Stimulated activated CD4-positive, alpha-beta T cell treated with anti-CD3 and anti-CD28 coated beads, Interleukin-2, amount 100 ng/mL, for 4 hours (primary cell): ENCODE data around the gene PRXL2A.
"Not testable (repeated sequence)": the region's sequence is repeated elsewhere in the genome, so short reads cannot be mapped to it uniquely, and the experiment has no call there.

Experiments used
- DNase-seq: peaks from one replicate; pipeline ENCODE4 v3.0.0-alpha.2; 2020; ENCODE audit warnings: low read depth

PRXL2A gene

GRCh38 chr10:80411681-80412220 is 3.4 kb downstream of the PRXL2A start:
- DNase-seq = no peak

DNA sequence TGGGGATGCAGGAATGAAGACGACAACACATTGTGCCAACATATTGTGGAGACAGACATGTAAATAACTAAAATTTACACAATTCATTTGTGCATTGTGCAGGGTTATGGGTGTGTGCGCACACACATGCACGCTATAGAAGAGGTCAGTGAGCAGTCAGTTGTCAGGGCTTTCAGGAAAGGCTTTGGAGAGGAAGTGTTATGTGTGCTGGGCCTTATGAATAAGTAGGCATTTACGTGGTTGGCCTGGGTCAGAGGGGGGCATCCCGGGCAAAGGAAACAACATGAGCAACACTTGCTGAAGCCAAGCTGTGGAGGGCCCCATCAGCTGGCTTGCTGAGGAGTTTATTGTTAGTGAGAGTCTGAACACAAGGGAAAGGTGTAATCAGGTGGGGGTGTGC is 4.1 kb downstream of the PRXL2A start:
- no peak for DNase-seq

GRCh38 chr10:80413271-80413996 is 5.1 kb downstream of the PRXL2A start:
- no peak for DNase-seq

GRCh38 chr10:80414142-80414895 is 6.0 kb downstream of the PRXL2A start:
- DNase-seq = no peak

DNA sequence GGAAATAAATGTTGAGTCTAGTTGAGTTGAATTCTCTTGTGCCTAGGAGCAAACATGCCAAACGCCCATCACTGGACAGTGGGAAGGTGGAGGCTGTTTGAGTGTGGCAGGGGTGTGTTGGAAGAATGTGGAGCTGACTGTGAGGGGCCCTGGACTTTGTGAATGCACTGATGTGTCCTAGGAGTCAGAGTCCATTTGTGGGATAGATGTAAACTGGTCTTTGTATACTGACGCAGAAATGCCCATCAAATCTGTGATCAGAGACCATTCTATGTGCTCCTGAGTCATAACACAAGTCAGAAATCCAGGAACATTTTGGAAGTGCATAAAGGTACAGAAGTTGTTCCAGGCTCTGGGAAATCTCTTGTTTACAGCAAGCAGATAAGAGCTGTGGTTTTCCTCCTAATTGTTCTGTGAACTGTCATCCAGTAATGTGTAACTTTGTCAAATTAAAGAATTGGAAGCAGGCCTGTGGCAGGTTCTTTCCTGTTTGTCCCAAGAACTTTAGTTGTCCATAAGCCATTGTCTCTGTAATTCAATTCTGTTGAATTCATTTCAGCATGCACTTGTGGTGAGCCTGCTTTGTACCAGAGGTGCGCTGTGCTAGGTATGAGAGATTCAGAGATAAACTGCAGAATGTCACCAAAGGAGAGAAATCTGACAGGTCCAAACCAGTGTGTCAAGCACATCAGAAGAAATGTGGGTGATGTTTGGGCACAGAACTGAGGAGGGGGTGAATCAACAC is 7.6 kb downstream of the PRXL2A start:
- DNase-seq = no peak

DNA sequence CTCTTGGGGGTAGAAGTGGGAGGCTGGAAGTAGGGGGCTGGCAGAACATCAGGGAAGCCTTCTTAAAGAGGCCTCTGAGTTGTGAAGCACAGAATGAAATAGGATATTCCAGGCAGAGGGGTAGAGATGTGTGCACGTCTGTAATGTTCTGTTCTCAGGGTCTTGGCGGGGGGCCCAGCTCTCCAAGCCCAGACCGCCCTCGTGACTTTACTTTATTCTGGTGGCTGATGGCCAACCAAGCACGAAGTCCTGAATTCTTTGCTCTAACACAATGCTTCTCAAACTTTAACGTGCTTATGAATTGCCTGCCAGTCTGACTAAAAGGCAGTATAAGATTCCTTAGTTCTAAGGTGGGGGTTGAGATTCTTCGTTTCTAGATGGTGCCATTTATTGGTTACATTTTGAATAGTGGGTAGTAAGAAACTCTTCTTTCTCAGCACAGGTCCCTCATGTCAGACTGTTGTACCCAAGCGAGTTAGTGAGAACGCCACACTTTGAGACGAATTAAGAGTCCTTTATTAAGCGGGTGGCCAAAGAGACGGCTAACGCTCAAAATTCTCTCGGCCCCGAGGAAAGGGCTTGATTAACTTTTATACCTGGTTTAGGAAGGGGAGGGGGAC is 8.2 kb downstream of the PRXL2A start:
- no peak for DNase-seq

DNA sequence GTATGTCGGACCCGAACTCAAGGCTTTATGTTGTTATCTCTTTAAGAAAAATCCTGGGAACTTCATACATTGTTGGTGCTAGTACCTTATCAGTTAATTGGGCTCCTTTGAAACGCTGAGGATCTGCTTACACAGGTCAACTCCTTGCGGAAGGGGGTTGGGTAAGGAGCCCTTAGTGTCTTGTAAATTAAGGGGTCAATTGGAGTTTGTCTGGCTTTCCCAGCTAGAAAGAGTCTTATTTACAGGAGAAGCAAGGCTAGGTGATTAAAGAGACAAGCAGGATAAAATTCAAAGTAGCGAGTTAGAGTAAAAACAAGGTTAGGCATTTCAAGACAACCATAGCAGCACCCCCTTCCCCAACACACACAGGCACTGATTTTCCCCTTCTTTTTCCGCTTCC is 8.9 kb downstream of the PRXL2A start:
- not testable (repeated sequence) for DNase-seq

- DNase-seq = no peak
Observed at GRCh38 chr10:80421050-80421706, 12.8 kb downstream of the PRXL2A start.

GRCh38 chr10:80421707-80422536 is 13.6 kb downstream of the PRXL2A start:
- no peak for DNase-seq

GRCh38 chr10:80425901-80426300 is 17.6 kb downstream of the PRXL2A start:
- DNase-seq = no peak

- DNase-seq = no peak
Observed at GRCh38 chr10:80427541-80427940, 19.2 kb downstream of the PRXL2A start.

- DNase-seq = no peak
Observed at GRCh38 chr10:80429521-80429973, 21.2 kb downstream of the PRXL2A start.

DNA sequence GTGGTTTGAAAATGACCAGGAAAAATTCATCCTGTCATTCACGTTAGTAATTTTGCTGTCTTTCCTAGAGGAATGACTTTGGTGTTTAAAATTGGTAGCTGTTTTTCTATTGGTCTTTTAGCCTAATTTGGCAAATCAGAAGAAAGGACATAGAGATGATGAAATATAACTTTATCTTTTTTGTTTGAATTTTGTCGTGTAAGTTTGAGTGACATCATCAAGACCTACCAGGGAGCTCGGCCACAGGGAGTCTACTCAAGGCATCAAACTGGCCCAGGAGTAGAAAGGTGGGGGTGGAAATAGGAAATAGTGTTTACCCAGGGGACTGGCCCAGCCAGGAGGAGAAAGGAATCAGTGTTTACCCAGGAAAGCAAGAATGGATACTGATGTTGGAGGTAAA is 24.8 kb downstream of the PRXL2A start:
- no peak for DNase-seq

DNA sequence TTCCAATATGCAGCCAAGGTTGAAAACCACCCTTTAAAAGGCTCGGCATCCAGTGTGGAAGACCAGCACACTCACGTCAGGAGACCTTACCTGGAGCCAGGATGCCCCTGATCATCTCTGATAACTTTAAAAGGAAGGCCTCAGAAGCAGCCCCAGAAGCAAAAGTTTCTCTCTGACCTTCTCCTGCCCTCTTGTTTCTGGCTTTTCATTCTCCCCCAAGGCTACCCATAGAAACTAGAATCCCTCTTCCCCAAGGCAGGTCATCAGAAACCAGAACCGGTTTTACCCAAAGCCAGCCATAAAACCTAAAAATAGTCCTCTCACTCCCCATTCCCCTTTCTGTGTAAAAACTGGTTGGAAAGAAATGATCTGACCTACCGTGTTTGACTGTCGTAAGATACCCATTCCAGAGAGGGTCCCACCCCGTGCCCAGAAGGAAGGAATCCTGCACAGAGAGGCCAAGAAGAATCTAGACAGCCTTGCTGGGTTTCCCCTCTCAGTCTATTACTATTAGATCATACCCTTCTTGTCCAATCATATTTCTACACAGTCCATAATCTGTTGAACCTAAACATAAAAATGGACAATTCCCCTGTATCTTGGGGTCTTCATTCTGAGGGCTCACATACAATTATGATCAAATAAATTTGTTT is 28.2 kb downstream of the PRXL2A start:
- DNase-seq = no peak

DNA sequence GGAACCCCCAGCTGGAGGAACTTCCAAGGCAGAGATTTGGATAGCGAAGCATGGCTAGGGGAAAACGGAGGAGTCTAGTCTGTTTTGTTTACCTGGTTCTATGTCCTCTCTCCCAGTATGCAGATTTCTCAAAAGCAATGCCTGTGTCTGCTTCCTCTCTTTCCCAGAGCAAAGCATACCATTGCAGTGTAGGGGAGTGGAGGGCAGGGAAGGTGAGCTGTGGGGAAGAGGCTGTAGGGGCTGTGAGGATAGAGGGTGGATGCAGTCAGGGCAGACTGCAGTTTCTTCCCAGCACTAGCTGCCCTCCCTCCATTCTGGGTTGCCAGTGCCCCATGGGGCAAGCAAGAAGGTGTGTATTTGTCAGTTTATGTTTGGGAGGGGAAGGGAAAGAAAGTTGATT is 28.9 kb downstream of the PRXL2A start:
- no peak for DNase-seq

DNA sequence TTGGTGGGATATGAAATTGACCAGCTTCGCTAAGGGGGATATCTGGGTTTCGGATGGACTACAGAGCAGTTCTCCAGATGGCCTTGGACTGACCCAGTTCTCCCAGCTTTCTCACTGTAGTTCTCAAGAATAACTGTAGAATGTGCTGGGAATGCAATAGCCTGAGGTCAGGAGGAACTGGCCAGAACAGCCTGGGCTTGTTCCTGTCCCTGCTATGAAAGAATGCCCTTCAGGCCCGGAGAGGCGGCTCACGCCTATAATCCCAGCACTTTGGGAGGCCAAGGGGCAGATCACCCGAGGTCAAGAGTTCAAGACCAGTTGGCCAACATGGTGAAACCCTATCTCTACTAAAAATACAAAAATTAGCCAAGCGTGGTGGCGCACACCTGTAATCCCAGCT is 33.5 kb downstream of the PRXL2A start:
- no peak for DNase-seq

GRCh38 chr10:80442879-80443278 is 34.5 kb downstream of the PRXL2A start:
- no peak for DNase-seq

DNA sequence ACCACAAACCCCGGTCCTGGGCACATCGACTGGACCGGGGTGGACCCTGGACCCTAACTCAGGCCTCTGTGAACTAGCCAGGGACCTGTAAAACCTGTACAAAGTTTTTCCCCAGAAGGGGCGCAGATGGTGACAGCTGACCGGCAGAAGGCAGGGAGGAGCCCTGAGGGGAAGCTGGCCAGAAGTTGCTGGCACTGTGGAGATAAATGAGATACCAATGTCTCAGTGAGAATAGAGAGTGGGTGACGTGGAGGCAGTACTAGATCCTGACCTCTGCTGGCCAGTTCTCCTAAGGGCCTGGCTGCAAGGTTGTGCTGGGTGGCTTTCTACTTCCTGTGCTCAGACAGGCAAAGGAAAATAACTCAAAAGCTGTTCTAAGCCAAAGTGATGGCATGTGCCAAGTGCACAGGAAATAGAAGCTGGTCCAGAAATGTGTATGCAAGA is 35.2 kb downstream of the PRXL2A start:
- DNase-seq = no peak

DNA sequence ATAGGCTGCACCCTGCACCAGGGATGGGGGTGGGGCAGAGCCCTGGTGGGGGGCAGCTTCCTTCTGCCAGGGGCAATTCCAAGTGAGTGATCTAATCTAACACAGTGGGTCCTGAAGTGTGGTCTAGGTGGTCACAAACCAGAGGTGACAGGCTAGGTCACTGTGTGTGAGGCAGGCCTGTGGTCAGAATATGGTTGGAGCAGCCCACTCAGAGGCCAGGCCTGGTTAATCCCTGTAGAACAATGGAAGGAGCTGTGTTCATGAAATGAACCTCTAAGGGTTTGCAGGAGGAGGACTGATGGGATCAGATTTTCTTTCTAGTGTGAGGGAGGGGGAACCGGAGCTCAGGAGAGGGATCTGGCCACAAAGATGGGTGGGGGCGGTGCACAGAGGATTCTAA is 35.8 kb downstream of the PRXL2A start:
- DNase-seq = no peak
